Upper lobe of left lung (tissue), 6 donors: ENCODE results near the gene LYL1. TPM values are rescaled to one million over a fixed set of nuclear protein-coding genes. Genes with fewer than 3 reads are reported as not detected.

ENCODE experiments used
- ATAC-seq, 2 donors: fragments of 200-7000 bp; cut with Tn5 transposase; one replicate each; pipeline ENCODE4 v1.9.1; 2022; ENCODE audit warnings: mild to moderate bottlenecking in 2 of 2, moderate library complexity in 2 of 2; ENCODE audit not compliant: low FRiP score in 2 of 2
- DNase-seq, 2 donors: peaks; one replicate each; pipeline ENCODE4 v3.0.0-alpha.2; 2019 to 2020
- H3K27ac ChIP-seq, 4 donors: fragments of 200-600 bp; sonication (generic); one replicate each; pipeline ENCODE4 v1.5.1; 2016 to 2019
- H3K27me3 ChIP-seq, 4 donors: fragments of 200-600 bp; sonication (generic); one replicate each; pipeline ENCODE4 v1.5.1; 2017 to 2019
- H3K36me3 ChIP-seq, 4 donors: fragments of 200-600 bp; sonication (generic); one replicate each; pipeline ENCODE4 v1.5.1; 2016 to 2019
- H3K4me1 ChIP-seq, 4 donors: fragments of 200-600 bp; sonication (generic); one replicate each; pipeline ENCODE4 v1.5.1; 2018 to 2019
- H3K4me3 ChIP-seq, 4 donors: fragments of 200-600 bp; sonication (generic); one replicate each; pipeline ENCODE4 v1.5.1; 2017 to 2019; ENCODE audit warnings: mild to moderate bottlenecking in 2 of 4, moderate library complexity in 1 of 4
- H3K9me3 ChIP-seq, 4 donors: fragments of 200-600 bp; sonication (generic); one replicate each; pipeline ENCODE4 v1.5.1; 2018 to 2019
- EP300 ChIP-seq, 4 donors: sonication (generic); formaldehyde crosslinking; IDR thresholded peaks; one replicate each; pipeline ENCODE4 v1.5.1; 2017; ENCODE audit warnings: antibody characterized with exemption in 4 of 4, control low read depth in 2 of 4
- POLR2A ChIP-seq, 4 donors: fragments of 450-650 bp; IDR thresholded peaks; one replicate each; pipeline ENCODE4 v1.5.1; 2016 to 2017; ENCODE audit warnings: antibody characterized with exemption in 4 of 4, mild to moderate bottlenecking in 2 of 4
- POLR2AphosphoS5 ChIP-seq, 2 donors: sonication (generic); formaldehyde crosslinking; IDR thresholded peaks; one replicate each; pipeline ENCODE4 v1.5.1; 2017; ENCODE audit warnings: antibody characterized with exemption in 2 of 2
- WGBS, 2 donors: methylation state at CpG; one replicate each; pipeline ENCODE4 v1.1.5; 2017 to 2018; 5-methylcytosine and 5-hydroxymethylcytosine counted together
- total RNA-seq, 6 donors: library from RNA; depleted of rRNA in 4 of 6; stranded (reverse); fragments of >200 nt in 4 of 6; gene quantifications; one replicate each; pipeline versions ENCODE4 v1.1.0 to v1.2.1, GENCODE V29; 2016 to 2021
- TF ChIP-seq, protein P1 (sequence below), 6 experiments: fragments of 450-650 bp in 4 of 6; fragments of 200-600 bp in 2 of 6; sonication (generic) in 2 of 6; IDR thresholded peaks; one replicate each; pipeline ENCODE4 v1.5.1; 2016 to 2019; ENCODE audit warnings: antibody characterized with exemption in 6 of 6
- donor health status: DM: no; HTN: no; CAD: no; lungs with moderate emphysema.
- donor health status: DM: no; HTN: yes; CAD: no; lungs with severe emphysema.

Gene LYL1
- total RNA-seq, 6 donors from 2014 or later = 22.6 to 55.5 (median 31.4) TPM

DNA sequence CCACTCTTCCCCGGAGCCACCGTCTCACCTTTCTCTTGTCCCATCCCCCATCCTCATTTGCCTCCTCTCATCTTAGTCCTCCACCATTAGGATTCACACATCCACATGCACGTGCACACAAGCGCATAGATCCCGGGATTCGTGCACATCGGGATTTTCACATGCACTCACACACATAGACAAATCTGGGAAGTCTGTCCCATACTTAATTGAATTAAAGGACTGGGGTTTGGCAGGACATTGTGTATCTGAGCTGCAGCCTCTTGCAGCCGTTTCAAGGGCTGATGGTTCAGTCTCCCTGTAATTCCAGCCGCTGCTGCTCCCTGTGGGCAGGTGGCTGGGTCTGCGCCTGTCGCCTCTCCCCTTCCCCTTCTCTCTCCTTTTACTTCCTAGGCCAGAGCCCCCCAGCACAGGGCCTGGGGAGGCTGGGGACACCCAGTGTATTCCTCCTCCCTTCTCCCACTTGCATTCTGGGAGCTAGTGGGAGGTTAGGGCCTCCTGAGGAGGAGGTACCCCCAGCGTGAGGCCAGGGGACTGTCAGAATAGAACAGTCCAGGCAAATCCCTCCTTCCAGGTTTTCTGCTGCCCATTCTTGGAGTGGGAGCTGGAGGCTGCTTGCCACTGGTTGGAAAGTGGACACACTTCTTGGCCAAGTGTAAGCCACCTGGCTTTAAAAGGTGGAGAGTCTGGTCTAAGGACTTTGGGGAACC, 43.6 kb downstream of the LYL1 start:
- DNase-seq = no peak
- Histone ChIP-seq H3K27me3 (no peaks in the 10 kb centered on the region), H3K36me3 (no peaks in the 10 kb centered on the region), H3K9me3 (no peaks in the 10 kb centered on the region), H3K4me3 (no peak overlapping the region), H3K27ac (peak overlapping the region; percentile 38 to 97 (median 96)), H3K4me1 (peaks cover 78 to 91% (median 85%) of the 10 kb centered on the region in 4 donors)
- 70 to 75% methylated on average over 12 of the region's 12 CpGs for WGBS, 2 donors
- TF ChIP-seq POLR2A (IDR thresholded peaks at IDR 0.05) = no peak
- TF ChIP-seq, protein P1, sequence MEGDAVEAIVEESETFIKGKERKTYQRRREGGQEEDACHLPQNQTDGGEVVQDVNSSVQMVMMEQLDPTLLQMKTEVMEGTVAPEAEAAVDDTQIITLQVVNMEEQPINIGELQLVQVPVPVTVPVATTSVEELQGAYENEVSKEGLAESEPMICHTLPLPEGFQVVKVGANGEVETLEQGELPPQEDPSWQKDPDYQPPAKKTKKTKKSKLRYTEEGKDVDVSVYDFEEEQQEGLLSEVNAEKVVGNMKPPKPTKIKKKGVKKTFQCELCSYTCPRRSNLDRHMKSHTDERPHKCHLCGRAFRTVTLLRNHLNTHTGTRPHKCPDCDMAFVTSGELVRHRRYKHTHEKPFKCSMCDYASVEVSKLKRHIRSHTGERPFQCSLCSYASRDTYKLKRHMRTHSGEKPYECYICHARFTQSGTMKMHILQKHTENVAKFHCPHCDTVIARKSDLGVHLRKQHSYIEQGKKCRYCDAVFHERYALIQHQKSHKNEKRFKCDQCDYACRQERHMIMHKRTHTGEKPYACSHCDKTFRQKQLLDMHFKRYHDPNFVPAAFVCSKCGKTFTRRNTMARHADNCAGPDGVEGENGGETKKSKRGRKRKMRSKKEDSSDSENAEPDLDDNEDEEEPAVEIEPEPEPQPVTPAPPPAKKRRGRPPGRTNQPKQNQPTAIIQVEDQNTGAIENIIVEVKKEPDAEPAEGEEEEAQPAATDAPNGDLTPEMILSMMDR (IDR thresholded peaks at IDR 0.05) = peak in 1 of 6 experiments; percentile 6
- no peak for ATAC-seq

DNA sequence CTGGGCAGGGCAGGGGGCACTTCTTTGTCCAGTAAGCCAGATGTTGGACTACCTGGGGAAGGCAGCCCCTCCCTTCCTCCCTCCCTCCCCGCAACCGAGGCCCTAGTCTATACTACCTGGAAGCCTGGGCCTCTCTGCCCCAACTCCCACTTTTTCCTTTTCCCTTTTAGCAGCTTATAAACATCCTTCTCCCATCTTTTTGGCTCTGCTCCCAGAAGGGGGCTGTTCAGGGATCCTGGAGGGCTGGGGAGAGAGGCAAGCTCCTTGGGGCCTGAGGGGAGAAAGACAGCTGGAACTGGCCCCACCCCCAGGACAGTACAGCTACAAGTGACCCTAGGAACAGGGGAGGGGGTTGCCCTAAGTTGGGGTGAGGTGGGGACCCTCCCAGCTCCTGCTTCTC, 44.9 kb downstream of the LYL1 start:
- Histone ChIP-seq H3K9me3 (no peaks in the 10 kb centered on the region), H3K27me3 (no peaks in the 10 kb centered on the region), H3K36me3 (no peaks in the 10 kb centered on the region), H3K27ac (peak overlapping the region; percentile 86 to 97 (median 96)), H3K4me1 (peaks cover 92 to 100% (median 95%) of the 10 kb centered on the region in 4 donors), H3K4me3 (no peak overlapping the region)
- DNase-seq = no peak
- 47 to 50% methylated on average over 2 of the region's 2 CpGs for WGBS, 2 donors
- no peak for ATAC-seq
- TF ChIP-seq POLR2A (IDR thresholded peaks at IDR 0.05) (no peak), EP300 (IDR thresholded peaks at IDR 0.05) (no peak), POLR2AphosphoS5 (IDR thresholded peaks at IDR 0.05) (no peak)
- TF ChIP-seq, protein P1 (IDR thresholded peaks at IDR 0.05) = no peak

DNA sequence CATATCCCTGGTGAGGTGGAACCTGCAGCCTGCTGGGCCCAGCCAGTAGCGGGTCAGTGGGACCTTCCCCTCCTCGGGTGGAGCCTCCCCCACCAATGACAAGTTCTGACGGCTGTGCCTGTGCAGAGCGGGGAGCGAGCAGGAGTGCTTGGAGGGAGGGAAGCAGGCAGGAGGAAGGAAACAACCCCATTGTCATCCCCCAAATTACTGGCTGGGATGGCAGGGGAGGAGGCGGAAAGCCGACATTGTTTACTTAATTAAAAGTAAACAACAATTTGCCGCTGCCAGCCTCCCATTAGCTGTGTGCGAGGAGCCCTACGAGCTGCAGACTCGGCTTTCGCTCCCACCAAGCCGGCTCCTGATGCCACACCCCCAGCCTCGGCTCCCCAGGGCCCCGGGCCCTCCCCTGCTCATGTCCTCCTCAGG, 45.5 kb downstream of the LYL1 start:
- DNase-seq (peak in 1 of 2 donors; percentile 63), ATAC-seq (no peak)
- no peaks in the 10 kb centered on the region for H3K27me3 ChIP-seq
- WGBS, 2 donors = 34 to 38% methylated on average over 12 to 15 of the region's 15 CpGs
- no peak overlapping the region for H3K4me3 ChIP-seq
- H3K27ac ChIP-seq = peak overlapping the region; percentile 86 to 97 (median 96)
- no peaks in the 10 kb centered on the region for H3K36me3 ChIP-seq
- TF ChIP-seq POLR2A (IDR thresholded peaks at IDR 0.05) = no peak
- TF ChIP-seq, protein P1 (IDR thresholded peaks at IDR 0.05) = no peak
- no peak for TF ChIP-seq POLR2AphosphoS5 (IDR thresholded peaks at IDR 0.05)
- TF ChIP-seq EP300 (IDR thresholded peaks at IDR 0.05) = no peak
- peaks cover 96 to 100% (median 98%) of the 10 kb centered on the region in 4 donors for H3K4me1 ChIP-seq
- no peaks in the 10 kb centered on the region for H3K9me3 ChIP-seq

DNA sequence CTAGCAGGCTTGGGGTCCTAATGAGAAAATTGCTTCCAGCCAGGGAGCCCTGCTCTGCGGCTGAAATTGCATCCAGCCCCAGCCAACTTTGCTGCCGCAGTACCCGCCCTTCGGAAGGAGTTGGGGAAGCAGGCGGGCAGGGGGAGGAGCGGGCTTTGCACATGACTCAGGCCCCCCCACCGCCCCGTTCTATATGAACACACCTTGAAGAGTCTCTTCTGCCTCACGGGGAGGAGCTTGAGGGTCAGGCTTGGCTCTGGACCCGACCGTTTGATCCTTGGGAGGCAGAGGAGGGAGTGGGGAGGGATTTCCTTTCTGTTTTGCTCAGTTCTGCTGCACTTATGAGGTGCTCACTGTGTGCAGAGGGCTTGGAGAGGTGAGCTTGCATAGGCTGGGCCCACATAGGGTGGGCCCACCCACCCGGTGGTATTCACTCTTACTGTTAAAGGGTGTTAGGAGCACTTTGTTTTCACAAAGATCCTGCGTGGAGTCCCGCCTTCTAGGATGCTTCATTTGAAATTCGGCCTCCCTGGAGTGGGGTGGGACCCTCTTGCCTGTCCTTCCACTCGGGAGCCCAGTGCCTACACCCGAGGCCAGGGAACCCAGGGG, 46.5 kb downstream of the LYL1 start:
- no peaks in the 10 kb centered on the region for H3K36me3 ChIP-seq
- peak; percentile 47 to 79 for ATAC-seq
- 26 to 29% methylated on average over 12 to 16 of the region's 17 CpGs for WGBS, 2 donors
- peak; percentile 70 to 92 for DNase-seq
- peak overlapping the region in 1 of 4 donors; percentile 11 for H3K4me3 ChIP-seq
- peak overlapping the region; percentile 86 to 97 (median 96) for H3K27ac ChIP-seq
- H3K4me1 ChIP-seq = peaks cover 97 to 100% (median 99%) of the 10 kb centered on the region in 4 donors
- no peaks in the 10 kb centered on the region for H3K9me3 ChIP-seq
- H3K27me3 ChIP-seq = no peaks in the 10 kb centered on the region
- peak in 1 of 4 donors; percentile 45 for TF ChIP-seq POLR2A (IDR thresholded peaks at IDR 0.05)
- TF ChIP-seq, protein P1 (IDR thresholded peaks at IDR 0.05) = no peak
- TF ChIP-seq EP300 (IDR thresholded peaks at IDR 0.05) = peak in 1 of 4 donors; percentile 34
- TF ChIP-seq POLR2AphosphoS5 (IDR thresholded peaks at IDR 0.05) = peak; percentile 31 to 67
